GM19099 (cell line): Measurements from ENCODE around the gene PRDM16.

Experiments used
- POLR2A ChIP-seq: IDR thresholded peaks from 3 replicates; pipeline ENCODE4 v1.6.1; 2011; ENCODE audit warnings: low read depth; ENCODE audit not compliant: insufficient read length; ENCODE audit errors: extremely low read depth

The PRDM16 gene

GRCh38 chr1:3216015-3216391 is 147.0 kb downstream of the PRDM16 start:
- no peak for TF ChIP-seq POLR2A

GRCh38 chr1:3217181-3217641 is 148.2 kb downstream of the PRDM16 start:
- TF ChIP-seq POLR2A: no peak

- TF ChIP-seq POLR2A: no peak
Observed at GRCh38 chr1:3217979-3218679, 149.1 kb downstream of the PRDM16 start.

- no peak for TF ChIP-seq POLR2A
Observed at GRCh38 chr1:3219005-3219790, 150.2 kb downstream of the PRDM16 start.

GRCh38 chr1:3219791-3220467 is 150.9 kb downstream of the PRDM16 start:
- TF ChIP-seq POLR2A: no peak

GRCh38 chr1:3221112-3222041 is 152.4 kb downstream of the PRDM16 start:
- no peak for TF ChIP-seq POLR2A

- TF ChIP-seq POLR2A: no peak
Observed at GRCh38 chr1:3222042-3222692, 153.2 kb downstream of the PRDM16 start.

GRCh38 chr1:3225661-3226060 is 156.7 kb downstream of the PRDM16 start:
- TF ChIP-seq POLR2A: no peak

- no peak for TF ChIP-seq POLR2A
Observed at GRCh38 chr1:3226191-3226590, 157.2 kb downstream of the PRDM16 start.

- no peak for TF ChIP-seq POLR2A
Observed at GRCh38 chr1:3226701-3227350, 157.8 kb downstream of the PRDM16 start.

GRCh38 chr1:3227351-3227704 is 158.3 kb downstream of the PRDM16 start:
- TF ChIP-seq POLR2A: no peak

- TF ChIP-seq POLR2A: no peak
Observed at GRCh38 chr1:3227893-3228292, 158.9 kb downstream of the PRDM16 start.

- no peak for TF ChIP-seq POLR2A
Observed at GRCh38 chr1:3229081-3229725, 160.2 kb downstream of the PRDM16 start.

GRCh38 chr1:3230553-3230952 is 161.6 kb downstream of the PRDM16 start:
- no peak for TF ChIP-seq POLR2A

GRCh38 chr1:3231245-3231644 is 162.2 kb downstream of the PRDM16 start:
- no peak for TF ChIP-seq POLR2A
